Panc1 (cell line): Measurements from ENCODE around the gene NAA60. TPM values are rescaled to one million over a fixed set of nuclear protein-coding genes. Genes with fewer than 3 reads are reported as not detected.

ENCODE experiments used
- ATAC-seq: fragments of 200-7000 bp; cut with Tn5 transposase; 2 replicates; pipeline ENCODE4 v1.9.1; 2020; ENCODE audit warnings: mild to moderate bottlenecking, moderate library complexity
- BruUV-seq: library from RNA; stranded (reverse); fragments of 400-500 nt; replicated peaks from 2 replicates; lab custom pipeline; 2021; lab: Mats Ljungman, UMichigan
- CTCF ChIA-PET: fragments of 300-600 bp; sonication (Branson Sonifier 250); formaldehyde crosslinking; loops from one replicate; lab custom pipeline; 2022; ENCODE audit warnings: antibody characterized with exemption; lab: Charles Lee
- POLR2A ChIA-PET: fragments of 300-600 bp; sonication (Branson Sonifier 250); formaldehyde crosslinking; loops from one replicate; lab custom pipeline; 2022; ENCODE audit warnings: antibody characterized with exemption; lab: Charles Lee
- DNase-seq: peaks from one replicate; pipeline ENCODE4 v3.0.0-alpha.2; 2010; ENCODE audit warnings: low read depth, low spot score
- H3K27ac ChIP-seq: 2 replicates; pipeline ENCODE4 v1.5.1; 2011; ENCODE audit warnings: mild to moderate bottlenecking, low read length, inconsistent platforms
- H3K27me3 ChIP-seq: fragments of 200-500 bp; sonication (Bioruptor generic); 2 replicates; pipeline ENCODE4 v1.6.0; 2014; ENCODE audit warnings: low read length, inconsistent platforms; ENCODE audit not compliant: control insufficient read depth, insufficient read depth
- H3K36me3 ChIP-seq: fragments of 200-500 bp; sonication (Bioruptor generic); 2 replicates; pipeline ENCODE4 v1.5.1; 2014; ENCODE audit warnings: inconsistent platforms, mild to moderate bottlenecking, low read length, moderate library complexity; ENCODE audit not compliant: control insufficient read depth, insufficient read depth
- H3K4me1 ChIP-seq: 2 replicates; pipeline ENCODE4 v1.5.1; 2011; ENCODE audit warnings: inconsistent platforms, mild to moderate bottlenecking, low read length, moderate library complexity; ENCODE audit not compliant: control insufficient read depth, insufficient read depth
- H3K4me3 ChIP-seq, 2 experiments: 2 replicates each; pipeline ENCODE4 v1.5.1; 2011 to 2012; ENCODE audit warnings: low read depth in 2 of 2, low read length in 2 of 2, mild to moderate bottlenecking in 2 of 2, inconsistent platforms in 1 of 2, moderate library complexity in 1 of 2
- H3K9me3 ChIP-seq: fragments of 200-500 bp; sonication (Bioruptor generic); 2 replicates; pipeline ENCODE4 v1.5.1; 2014; ENCODE audit warnings: low read depth, mild to moderate bottlenecking, inconsistent platforms, low read length, moderate library complexity; ENCODE audit not compliant: control insufficient read depth, insufficient read depth
- CTCF ChIP-seq: fragments of 450-650 bp; IDR thresholded peaks from 2 replicates; pipeline ENCODE4 v1.5.1; 2017; ENCODE audit warnings: mild to moderate bottlenecking
- POLR2AphosphoS5 ChIP-seq: IDR thresholded peaks from 2 replicates; pipeline ENCODE4 v1.6.1; 2012; ENCODE audit warnings: mild to moderate bottlenecking, low read depth, low read length, moderate library complexity
- REST ChIP-seq, 2 experiments: IDR thresholded peaks; 2 replicates each; pipeline ENCODE4 v1.6.1; 2011 to 2012; ENCODE audit warnings: low read depth in 2 of 2, control low read depth in 1 of 2, low read length in 1 of 2, mild to moderate bottlenecking in 1 of 2, moderate library complexity in 1 of 2; ENCODE audit not compliant: insufficient read depth in 1 of 2
- SIN3A ChIP-seq: IDR thresholded peaks from 2 replicates; pipeline ENCODE4 v1.6.1; 2012; ENCODE audit warnings: low read depth, mild to moderate bottlenecking, low read length, moderate library complexity, borderline replicate concordance; ENCODE audit not compliant: insufficient read depth
- TCF7L2 ChIP-seq: IDR thresholded peaks from 2 replicates; pipeline ENCODE4 v1.6.1; 2011; ENCODE audit warnings: mild to moderate bottlenecking, low read depth, low read length, inconsistent platforms
- in situ Hi-C: cut with HindIII; loops from 2 replicates; pipeline ENCODE4 v1.10.0; 2016; ENCODE audit warnings: low sequenced_read_pairs, low pct_unique_long_range_greater_than_20kb
- intact Hi-C: fragments of 100-400 bp; cut with micrococcal nuclease; formaldehyde crosslinking; loops from one replicate; pipeline ENCODE4 v1.10.0; 2022; ENCODE audit not compliant: unreplicated experiment
- total RNA-seq: library from RNA; stranded (reverse); gene quantifications from one replicate; pipeline ENCODE4 v1.2.1, GENCODE V29; 2021; ENCODE audit not compliant: unreplicated experiment

Gene NAA60
- total RNA-seq, 1 experiment from 2014 or later: 56.0 TPM

GRCh38 chr16:3520841-3521240 lies 77.4 kb downstream of the NAA60 start:
- intact Hi-C loops (no loop called here), in situ Hi-C loops (no loop called here)
- DNase-seq: no peak
- no peaks in the 10 kb centered on the region for H3K9me3 ChIP-seq
- ChIA-PET CTCF (no interaction called here), POLR2A (interaction anchor here (0.6 kb wide), 1 partner anchor 9 kb away, joined by 5 read pairs; no protein-coding TSS in a partner anchor)
- ATAC-seq: no peak
- H3K4me1 ChIP-seq: no peaks in the 10 kb centered on the region
- H3K36me3 ChIP-seq: peaks cover 2% of the 10 kb centered on the region; the same call in 1 of the 2 replicates
- H3K27ac ChIP-seq: no peak overlapping the region
- no peak overlapping the region for H3K4me3 ChIP-seq
- H3K27me3 ChIP-seq: no peaks in the 10 kb centered on the region
- no peak for TF ChIP-seq REST (IDR thresholded peaks at IDR 0.05; ENCODE audit: insufficient read depth in 1 of 2, low read depth in 2 of 2, low read length in 1 of 2)
- no peak for TF ChIP-seq SIN3A
- no peak for TF ChIP-seq TCF7L2
- no peak for TF ChIP-seq CTCF
- TF ChIP-seq POLR2AphosphoS5: no peak
- BruUV-seq: no TSS peak

- ChIA-PET POLR2A (interaction anchor here (1.1 kb wide), 1 partner anchor 9 kb away, joined by 3 read pairs; no protein-coding TSS in a partner anchor), CTCF (interaction anchor here (0.6 to 0.7 kb wide), 2 partner anchors 14 to 389 kb away, joined by 3 to 11 read pairs; partner anchors contain the start of gene ZNF213)
- no TSS peak for BruUV-seq
- TF ChIP-seq TCF7L2 (no peak), REST (IDR thresholded peaks at IDR 0.05; ENCODE audit: insufficient read depth in 1 of 2, low read depth in 2 of 2, low read length in 1 of 2) (no peak)
- Histone ChIP-seq H3K36me3 (no peaks in the 10 kb centered on the region), H3K4me3 (no peak overlapping the region), H3K4me1 (no peaks in the 10 kb centered on the region), H3K27ac (no peak overlapping the region), H3K27me3 (no peaks in the 10 kb centered on the region), H3K9me3 (no peaks in the 10 kb centered on the region)
- DNase-seq (no peak), ATAC-seq (no peak)
- intact Hi-C loops: no loop called here
- in situ Hi-C loops: no loop called here
Measured at GRCh38 chr16:3523281-3523680, 79.8 kb downstream of the NAA60 start.
